SK-N-SH treated with all-trans-retinoic acid at 6 μM for 48 hours (cell line): ENCODE measurements around the gene UBR2.
"Not testable (repeated sequence)": the region's sequence is repeated elsewhere in the genome, so short reads cannot be mapped to it uniquely, and the experiment has no call there.

ENCODE experiments used
- ATAC-seq: fragments of 200-7000 bp; cut with Tn5 transposase; 3 replicates; pipeline ENCODE4 v1.9.1; 2020; ENCODE audit warnings: mild to moderate bottlenecking, moderate library complexity
- ARNTL ChIP-seq: fragments of 450-650 bp; formaldehyde crosslinking; IDR thresholded peaks from 2 replicates; pipeline ENCODE4 v1.5.0; 2020; ENCODE audit warnings: low read depth, mild to moderate bottlenecking, moderate library complexity, borderline replicate concordance
- BACH2 ChIP-seq: fragments of 250-450 bp; sonication (Bioruptor Pico); IDR thresholded peaks from 2 replicates; pipeline ENCODE4 v1.9.0; 2021; ENCODE audit warnings: mild to moderate bottlenecking, borderline replicate concordance
- CSDC2 ChIP-seq: fragments of 250-450 bp; sonication (Bioruptor Pico); IDR thresholded peaks from 2 replicates; pipeline ENCODE4 v1.5.0; 2020; ENCODE audit warnings: mild to moderate bottlenecking, moderate library complexity
- ESRRG ChIP-seq: fragments of 250-450 bp; sonication (Bioruptor Pico); IDR thresholded peaks from 2 replicates; pipeline ENCODE4 v1.6.1; 2021; ENCODE audit warnings: mild to moderate bottlenecking
- GLIS3 ChIP-seq: fragments of 250-450 bp; sonication (Bioruptor Pico); IDR thresholded peaks from 2 replicates; pipeline ENCODE4 v1.5.0; 2020; ENCODE audit warnings: mild to moderate bottlenecking, moderate library complexity
- ISL1 ChIP-seq: fragments of 250-450 bp; sonication (Bioruptor Pico); IDR thresholded peaks from 2 replicates; pipeline ENCODE4 v2.1.2; 2022; ENCODE audit warnings: mild to moderate bottlenecking, moderate library complexity
- OSR1 ChIP-seq: fragments of 250-450 bp; sonication (Bioruptor Pico); IDR thresholded peaks from 2 replicates; pipeline ENCODE4 v1.8.0; 2022; ENCODE audit warnings: moderate library complexity, mild to moderate bottlenecking, inconsistent platforms
- PPARA ChIP-seq: fragments of 250-450 bp; sonication (Bioruptor Pico); IDR thresholded peaks from 2 replicates; pipeline ENCODE4 v1.5.0; 2020; ENCODE audit warnings: mild to moderate bottlenecking, borderline replicate concordance
- RARB ChIP-seq: fragments of 250-450 bp; sonication (Bioruptor Pico); IDR thresholded peaks from 2 replicates; pipeline ENCODE4 v1.8.0; 2021; ENCODE audit warnings: mild to moderate bottlenecking, moderate library complexity
- SNAI2 ChIP-seq: fragments of 250-450 bp; sonication (Bioruptor Pico); IDR thresholded peaks from 2 replicates; pipeline ENCODE4 v1.5.0; 2020; ENCODE audit warnings: mild to moderate bottlenecking, moderate library complexity
- TCF4 ChIP-seq: fragments of 250-450 bp; sonication (Bioruptor Pico); IDR thresholded peaks from 2 replicates; pipeline ENCODE4 v1.8.0; 2021; ENCODE audit warnings: mild to moderate bottlenecking, moderate library complexity, borderline replicate concordance
- TOX ChIP-seq: fragments of 250-450 bp; sonication (Bioruptor Pico); IDR thresholded peaks from 2 replicates; pipeline ENCODE4 v1.8.0; 2021; ENCODE audit warnings: mild to moderate bottlenecking, moderate library complexity, borderline replicate concordance
- ZC3H10 ChIP-seq: fragments of 250-450 bp; sonication (Bioruptor Pico); IDR thresholded peaks from 2 replicates; pipeline ENCODE4 v1.5.1; 2021; ENCODE audit warnings: mild to moderate bottlenecking, moderate library complexity
- ZFP30 ChIP-seq: fragments of 450-650 bp; formaldehyde crosslinking; IDR thresholded peaks from 2 replicates; pipeline ENCODE4 v1.5.0; 2022; ENCODE audit warnings: mild to moderate bottlenecking, moderate library complexity
- ZNF565 ChIP-seq: fragments of 450-650 bp; formaldehyde crosslinking; conservative IDR thresholded peaks from 2 replicates; pipeline ENCODE4 v1.5.0; 2020; ENCODE audit warnings: low read depth, mild to moderate bottlenecking, moderate library complexity
- ZNF70 ChIP-seq: fragments of 450-650 bp; formaldehyde crosslinking; IDR thresholded peaks from 2 replicates; pipeline ENCODE4 v1.5.0; 2020; ENCODE audit warnings: mild to moderate bottlenecking, moderate library complexity
- ZNF8 ChIP-seq: fragments of 450-650 bp; formaldehyde crosslinking; IDR thresholded peaks from 2 replicates; pipeline ENCODE4 v1.5.0; 2020; ENCODE audit warnings: mild to moderate bottlenecking, moderate library complexity
- TF ChIP-seq, protein P1 (sequence below): fragments of 250-450 bp; sonication (Bioruptor Pico); IDR thresholded peaks from 2 replicates; pipeline ENCODE4 v1.5.1; 2021; ENCODE audit warnings: mild to moderate bottlenecking, moderate library complexity
- TF ChIP-seq, protein P2 (sequence below): fragments of 250-450 bp; sonication (Bioruptor Pico); IDR thresholded peaks from 2 replicates; pipeline ENCODE4 v1.8.0; 2021; ENCODE audit warnings: low read depth, mild to moderate bottlenecking, moderate library complexity, borderline replicate concordance
- TF ChIP-seq, protein P3 (sequence below): fragments of 250-450 bp; sonication (Bioruptor Pico); IDR thresholded peaks from 2 replicates; pipeline ENCODE4 v1.8.0; 2020; ENCODE audit warnings: mild to moderate bottlenecking, moderate library complexity, borderline replicate concordance
- TF ChIP-seq, protein P4 (sequence below): fragments of 250-450 bp; sonication (Bioruptor Pico); IDR thresholded peaks from 2 replicates; pipeline ENCODE4 v1.5.1; 2020; ENCODE audit warnings: low read depth, mild to moderate bottlenecking, moderate library complexity
- TF ChIP-seq, protein P5 (sequence below): fragments of 250-450 bp; sonication (Bioruptor Pico); IDR thresholded peaks from 2 replicates; pipeline ENCODE4 v1.5.0; 2020; ENCODE audit warnings: mild to moderate bottlenecking, moderate library complexity

UBR2 gene

DNA sequence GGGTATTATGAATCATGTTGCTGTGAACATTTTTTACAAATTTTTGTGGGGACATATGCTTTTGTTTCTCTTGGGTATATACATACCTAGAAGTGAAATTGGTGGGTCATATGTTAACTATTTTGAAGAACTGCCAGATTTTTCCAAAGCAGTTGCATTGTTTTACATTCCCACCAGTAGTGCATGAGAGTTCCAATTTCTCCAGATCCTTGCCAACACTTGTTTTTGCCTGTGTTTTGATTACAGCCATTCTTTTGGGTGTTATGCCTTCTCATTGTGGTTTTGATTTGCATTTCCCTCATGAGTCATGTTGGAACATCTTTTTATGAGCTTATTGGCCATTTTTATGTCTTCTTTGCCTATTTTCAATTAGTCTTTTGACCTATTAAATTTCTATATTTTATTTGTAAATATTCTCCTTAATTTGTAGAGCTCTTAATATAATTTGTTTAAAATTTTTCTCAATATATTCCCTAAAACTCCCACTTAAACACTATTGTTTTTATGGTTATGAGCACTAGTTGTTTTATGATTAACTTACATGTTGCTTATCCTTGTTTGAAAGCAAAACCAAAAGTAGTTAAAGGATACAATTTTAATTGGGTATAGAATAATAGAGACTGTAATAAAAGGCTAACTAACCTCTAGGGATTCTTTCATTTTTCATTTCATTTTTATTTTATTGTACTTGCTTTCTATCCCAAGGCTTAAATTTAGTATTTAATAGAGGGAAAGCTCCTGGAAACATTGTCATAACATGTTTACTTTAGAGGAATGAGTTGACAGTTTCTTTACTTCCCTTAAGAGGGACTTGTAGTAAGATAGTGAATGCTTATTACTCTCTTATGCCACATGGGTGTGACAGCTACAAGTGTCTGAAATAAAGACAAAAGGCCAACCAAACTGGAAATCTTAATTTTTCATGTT, 5.5 kb downstream of the UBR2 start:
- peak; percentile 12 for ATAC-seq
- no peak for TF ChIP-seq TOX (CRISPR knock-in tag)
- TF ChIP-seq, protein P1, sequence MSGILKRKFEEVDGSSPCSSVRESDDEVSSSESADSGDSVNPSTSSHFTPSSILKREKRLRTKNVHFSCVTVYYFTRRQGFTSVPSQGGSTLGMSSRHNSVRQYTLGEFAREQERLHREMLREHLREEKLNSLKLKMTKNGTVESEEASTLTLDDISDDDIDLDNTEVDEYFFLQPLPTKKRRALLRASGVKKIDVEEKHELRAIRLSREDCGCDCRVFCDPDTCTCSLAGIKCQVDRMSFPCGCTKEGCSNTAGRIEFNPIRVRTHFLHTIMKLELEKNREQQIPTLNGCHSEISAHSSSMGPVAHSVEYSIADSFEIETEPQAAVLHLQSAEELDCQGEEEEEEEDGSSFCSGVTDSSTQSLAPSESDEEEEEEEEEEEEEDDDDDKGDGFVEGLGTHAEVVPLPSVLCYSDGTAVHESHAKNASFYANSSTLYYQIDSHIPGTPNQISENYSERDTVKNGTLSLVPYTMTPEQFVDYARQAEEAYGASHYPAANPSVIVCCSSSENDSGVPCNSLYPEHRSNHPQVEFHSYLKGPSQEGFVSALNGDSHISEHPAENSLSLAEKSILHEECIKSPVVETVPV (CRISPR knock-in tag) = no peak
- TF ChIP-seq, protein P2, sequence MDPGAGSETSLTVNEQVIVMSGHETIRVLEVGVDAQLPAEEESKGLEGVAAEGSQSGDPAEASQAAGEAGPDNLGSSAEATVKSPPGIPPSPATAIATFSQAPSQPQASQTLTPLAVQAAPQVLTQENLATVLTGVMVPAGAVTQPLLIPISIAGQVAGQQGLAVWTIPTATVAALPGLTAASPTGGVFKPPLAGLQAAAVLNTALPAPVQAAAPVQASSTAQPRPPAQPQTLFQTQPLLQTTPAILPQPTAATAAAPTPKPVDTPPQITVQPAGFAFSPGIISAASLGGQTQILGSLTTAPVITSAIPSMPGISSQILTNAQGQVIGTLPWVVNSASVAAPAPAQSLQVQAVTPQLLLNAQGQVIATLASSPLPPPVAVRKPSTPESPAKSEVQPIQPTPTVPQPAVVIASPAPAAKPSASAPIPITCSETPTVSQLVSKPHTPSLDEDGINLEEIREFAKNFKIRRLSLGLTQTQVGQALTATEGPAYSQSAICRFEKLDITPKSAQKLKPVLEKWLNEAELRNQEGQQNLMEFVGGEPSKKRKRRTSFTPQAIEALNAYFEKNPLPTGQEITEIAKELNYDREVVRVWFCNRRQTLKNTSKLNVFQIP (CRISPR knock-in tag) = no peak
- no peak for TF ChIP-seq GLIS3 (CRISPR knock-in tag)
- TF ChIP-seq TCF4 = no peak
- TF ChIP-seq, protein P3, sequence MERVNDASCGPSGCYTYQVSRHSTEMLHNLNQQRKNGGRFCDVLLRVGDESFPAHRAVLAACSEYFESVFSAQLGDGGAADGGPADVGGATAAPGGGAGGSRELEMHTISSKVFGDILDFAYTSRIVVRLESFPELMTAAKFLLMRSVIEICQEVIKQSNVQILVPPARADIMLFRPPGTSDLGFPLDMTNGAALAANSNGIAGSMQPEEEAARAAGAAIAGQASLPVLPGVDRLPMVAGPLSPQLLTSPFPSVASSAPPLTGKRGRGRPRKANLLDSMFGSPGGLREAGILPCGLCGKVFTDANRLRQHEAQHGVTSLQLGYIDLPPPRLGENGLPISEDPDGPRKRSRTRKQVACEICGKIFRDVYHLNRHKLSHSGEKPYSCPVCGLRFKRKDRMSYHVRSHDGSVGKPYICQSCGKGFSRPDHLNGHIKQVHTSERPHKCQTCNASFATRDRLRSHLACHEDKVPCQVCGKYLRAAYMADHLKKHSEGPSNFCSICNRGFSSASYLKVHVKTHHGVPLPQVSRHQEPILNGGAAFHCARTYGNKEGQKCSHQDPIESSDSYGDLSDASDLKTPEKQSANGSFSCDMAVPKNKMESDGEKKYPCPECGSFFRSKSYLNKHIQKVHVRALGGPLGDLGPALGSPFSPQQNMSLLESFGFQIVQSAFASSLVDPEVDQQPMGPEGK = no peak
- TF ChIP-seq ZFP30 (CRISPR knock-in tag) = no peak
- no peak for TF ChIP-seq RARB (CRISPR knock-in tag)
- TF ChIP-seq, protein P4, sequence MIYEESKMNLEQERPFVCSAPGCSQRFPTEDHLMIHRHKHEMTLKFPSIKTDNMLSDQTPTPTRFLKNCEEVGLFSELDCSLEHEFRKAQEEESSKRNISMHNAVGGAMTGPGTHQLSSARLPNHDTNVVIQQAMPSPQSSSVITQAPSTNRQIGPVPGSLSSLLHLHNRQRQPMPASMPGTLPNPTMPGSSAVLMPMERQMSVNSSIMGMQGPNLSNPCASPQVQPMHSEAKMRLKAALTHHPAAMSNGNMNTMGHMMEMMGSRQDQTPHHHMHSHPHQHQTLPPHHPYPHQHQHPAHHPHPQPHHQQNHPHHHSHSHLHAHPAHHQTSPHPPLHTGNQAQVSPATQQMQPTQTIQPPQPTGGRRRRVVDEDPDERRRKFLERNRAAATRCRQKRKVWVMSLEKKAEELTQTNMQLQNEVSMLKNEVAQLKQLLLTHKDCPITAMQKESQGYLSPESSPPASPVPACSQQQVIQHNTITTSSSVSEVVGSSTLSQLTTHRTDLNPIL (CRISPR knock-in tag) = no peak
- no peak for TF ChIP-seq PPARA
- TF ChIP-seq SNAI2 (CRISPR knock-in tag) = no peak
- no peak for TF ChIP-seq BACH2
- TF ChIP-seq ESRRG (CRISPR knock-in tag) = no peak
- no peak for TF ChIP-seq ARNTL (CRISPR knock-in tag)
- TF ChIP-seq ZNF8 = no peak
- TF ChIP-seq ZC3H10 = no peak
- TF ChIP-seq CSDC2 (CRISPR knock-in tag) = no peak
- TF ChIP-seq OSR1 (CRISPR knock-in tag) = no peak
- TF ChIP-seq, protein P5, sequence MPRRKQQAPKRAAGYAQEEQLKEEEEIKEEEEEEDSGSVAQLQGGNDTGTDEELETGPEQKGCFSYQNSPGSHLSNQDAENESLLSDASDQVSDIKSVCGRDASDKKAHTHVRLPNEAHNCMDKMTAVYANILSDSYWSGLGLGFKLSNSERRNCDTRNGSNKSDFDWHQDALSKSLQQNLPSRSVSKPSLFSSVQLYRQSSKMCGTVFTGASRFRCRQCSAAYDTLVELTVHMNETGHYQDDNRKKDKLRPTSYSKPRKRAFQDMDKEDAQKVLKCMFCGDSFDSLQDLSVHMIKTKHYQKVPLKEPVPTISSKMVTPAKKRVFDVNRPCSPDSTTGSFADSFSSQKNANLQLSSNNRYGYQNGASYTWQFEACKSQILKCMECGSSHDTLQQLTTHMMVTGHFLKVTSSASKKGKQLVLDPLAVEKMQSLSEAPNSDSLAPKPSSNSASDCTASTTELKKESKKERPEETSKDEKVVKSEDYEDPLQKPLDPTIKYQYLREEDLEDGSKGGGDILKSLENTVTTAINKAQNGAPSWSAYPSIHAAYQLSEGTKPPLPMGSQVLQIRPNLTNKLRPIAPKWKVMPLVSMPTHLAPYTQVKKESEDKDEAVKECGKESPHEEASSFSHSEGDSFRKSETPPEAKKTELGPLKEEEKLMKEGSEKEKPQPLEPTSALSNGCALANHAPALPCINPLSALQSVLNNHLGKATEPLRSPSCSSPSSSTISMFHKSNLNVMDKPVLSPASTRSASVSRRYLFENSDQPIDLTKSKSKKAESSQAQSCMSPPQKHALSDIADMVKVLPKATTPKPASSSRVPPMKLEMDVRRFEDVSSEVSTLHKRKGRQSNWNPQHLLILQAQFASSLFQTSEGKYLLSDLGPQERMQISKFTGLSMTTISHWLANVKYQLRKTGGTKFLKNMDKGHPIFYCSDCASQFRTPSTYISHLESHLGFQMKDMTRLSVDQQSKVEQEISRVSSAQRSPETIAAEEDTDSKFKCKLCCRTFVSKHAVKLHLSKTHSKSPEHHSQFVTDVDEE (CRISPR knock-in tag) = no peak

DNA sequence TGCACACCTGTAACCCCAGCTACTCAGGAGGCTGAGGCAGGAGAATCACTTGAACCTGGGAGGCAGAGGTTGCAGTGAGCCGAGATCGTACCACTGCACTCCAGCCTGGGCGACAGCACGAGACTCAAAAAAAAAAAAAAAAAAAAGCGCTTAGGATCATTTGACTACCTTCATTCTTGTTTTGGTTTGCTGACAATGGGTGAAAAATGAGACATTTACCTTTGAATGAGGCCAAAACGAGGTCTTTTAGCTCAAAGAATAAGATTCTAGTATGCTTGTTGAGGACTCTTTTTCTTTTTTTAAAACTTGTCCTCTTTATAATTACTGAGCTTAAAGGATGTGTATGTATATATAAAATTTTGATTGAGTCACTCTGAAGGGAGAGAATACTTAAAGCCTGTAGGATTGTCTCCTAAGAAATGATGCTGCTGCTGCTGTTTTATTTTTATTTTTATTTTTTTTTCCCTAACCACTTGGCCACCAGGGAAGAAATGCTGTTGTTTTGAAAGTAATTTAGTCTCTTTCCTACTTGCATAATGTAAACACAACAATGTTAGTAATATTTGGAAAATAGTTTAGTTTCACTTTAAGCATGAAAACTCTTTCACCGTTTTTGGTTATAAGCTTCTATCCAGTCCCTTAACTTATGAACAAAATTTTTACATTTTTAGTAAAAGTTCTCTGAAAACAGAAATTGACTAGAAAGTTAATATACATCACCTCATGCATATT, 7.9 kb downstream of the UBR2 start:
- TF ChIP-seq SNAI2 (CRISPR knock-in tag) (no peak), ARNTL (CRISPR knock-in tag) (no peak), ESRRG (CRISPR knock-in tag) (no peak)
- no peak for ATAC-seq

DNA sequence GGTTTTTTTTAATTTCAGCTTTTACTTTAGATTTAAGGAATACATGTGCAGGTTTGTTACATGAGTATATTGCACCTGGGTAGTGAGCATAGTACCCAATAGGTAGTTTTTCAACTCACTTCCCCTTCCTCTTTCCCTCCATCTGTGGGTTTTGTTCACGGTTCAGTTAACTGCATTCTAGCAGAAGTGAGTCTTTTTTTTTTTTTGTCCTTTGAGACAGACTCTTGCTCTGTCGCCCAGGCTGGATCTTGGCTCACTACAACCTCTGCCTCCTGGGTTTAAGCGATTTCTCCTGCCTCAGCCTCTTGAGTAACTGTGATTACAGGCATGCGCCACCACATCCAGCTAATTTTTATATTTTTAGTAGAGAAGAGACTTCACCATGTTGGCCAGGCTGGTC, 8.7 kb downstream of the UBR2 start:
- ATAC-seq = no peak
- TF ChIP-seq, protein P3 = no peak
- no peak for TF ChIP-seq ZNF565 (CRISPR knock-in tag)
- TF ChIP-seq ISL1 = no peak
- TF ChIP-seq, protein P5 (CRISPR knock-in tag) = no peak
- no peak for TF ChIP-seq RARB (CRISPR knock-in tag)
- TF ChIP-seq CSDC2 (CRISPR knock-in tag) = no peak
- TF ChIP-seq ZNF70 (CRISPR knock-in tag) = no peak

DNA sequence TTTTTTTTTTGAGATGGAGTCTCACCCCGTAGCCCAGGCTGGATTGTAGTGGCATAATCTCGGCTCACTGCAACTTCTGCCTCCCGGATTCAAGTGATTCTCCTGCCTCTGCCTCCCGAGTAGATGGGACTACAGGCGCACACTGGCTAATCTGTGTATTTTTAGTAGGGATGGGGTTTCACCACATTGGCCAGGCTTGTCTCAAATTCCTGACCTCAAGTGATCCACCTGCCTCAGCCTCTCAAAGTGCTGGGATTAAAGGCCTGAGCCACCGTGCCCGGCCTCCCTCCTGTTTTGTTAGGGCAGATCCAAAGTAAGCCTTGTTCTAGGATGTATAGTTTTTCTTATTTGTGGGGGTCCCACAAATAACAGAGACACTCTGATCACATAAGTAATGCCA, 12.7 kb downstream of the UBR2 start:
- not testable (repeated sequence) for ATAC-seq
